ENCODE results near the gene TTC13.
"Not testable (repeated sequence)": the region's sequence is repeated elsewhere in the genome, so short reads cannot be mapped to it uniquely, and the experiment has no call there.

Gene TTC13

GRCh38 chr1:230986976-230987375, 8.3 kb upstream of the TTC13 start:
- DNase-seq (ENCODE audit: low spot score), result peak; percentile 48

DNA sequence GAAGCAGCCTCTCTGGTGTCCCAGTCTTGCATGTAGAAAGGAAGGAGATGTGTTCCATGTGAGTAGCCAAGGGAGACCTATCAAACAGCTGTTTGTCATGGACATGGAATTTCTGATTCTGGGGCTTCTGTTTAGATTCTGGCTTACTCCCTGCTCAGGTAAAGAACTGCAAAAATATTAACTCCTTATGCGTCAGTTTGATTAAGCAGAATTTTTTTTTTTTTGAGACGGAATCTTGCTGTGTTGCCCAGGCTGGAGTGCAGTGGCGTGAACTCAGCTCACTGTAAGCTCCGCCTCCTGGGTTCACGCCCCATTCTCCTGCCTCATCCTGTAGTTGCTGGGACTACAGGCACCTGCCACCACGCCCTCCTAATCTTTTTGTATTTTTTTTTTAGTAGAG, 7.0 kb upstream of the TTC13 start:
- DNase-seq (ENCODE audit: low spot score), result no peak

- DNase-seq (ENCODE audit: low spot score), result not testable (repeated sequence)
Measured at GRCh38 chr1:230984622-230985515, 6.2 kb upstream of the TTC13 start.

- DNase-seq (ENCODE audit: low spot score), result no peak
Measured at GRCh38 chr1:230983811-230984210, 5.2 kb upstream of the TTC13 start.

- DNase-seq (ENCODE audit: low spot score), result peak; percentile 64
Measured at GRCh38 chr1:230982696-230983095, 4.0 kb upstream of the TTC13 start.

DNA sequence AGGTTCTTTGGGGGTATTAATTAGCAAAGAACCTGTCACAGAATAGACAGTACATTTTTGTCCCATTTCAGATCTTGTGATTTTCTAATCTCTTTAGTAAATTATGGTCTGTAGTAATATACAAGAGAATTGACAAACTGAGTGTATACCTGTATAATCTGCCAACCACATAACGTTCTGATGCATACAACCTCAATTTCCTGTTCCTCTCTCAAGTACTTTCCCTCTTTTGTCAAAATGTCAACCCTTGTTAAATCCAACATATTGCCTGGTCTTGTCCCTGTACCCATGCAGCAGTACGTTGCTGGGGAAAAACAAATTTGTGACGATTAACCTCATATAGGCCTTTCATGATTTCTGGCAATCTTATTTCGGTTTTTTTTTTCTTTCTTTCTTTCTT, 1.3 kb upstream of the TTC13 start:
- DNase-seq (ENCODE audit: low spot score), result no peak

DNA sequence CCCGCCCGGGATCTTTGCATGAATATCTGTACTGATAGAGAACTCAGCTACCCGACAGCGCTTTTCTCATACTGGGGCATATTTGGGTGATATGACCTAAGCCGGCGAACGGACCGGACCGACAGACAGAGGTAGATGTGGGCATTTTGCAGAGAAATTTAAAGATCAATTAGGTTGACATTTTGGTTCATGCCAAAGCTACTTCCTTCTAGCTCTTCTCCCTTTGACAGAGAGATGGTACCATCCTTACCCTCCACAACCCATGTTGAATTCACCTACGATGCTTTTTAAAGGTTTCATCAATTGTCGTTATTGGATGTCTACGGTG, 692 bp upstream of the TTC13 start:
- DNase-seq (ENCODE audit: low spot score), result no peak

- peak; percentile 56 for DNase-seq (ENCODE audit: low spot score)
Measured at GRCh38 chr1:230977761-230978490, 735 bp downstream of the TTC13 start.

- DNase-seq (ENCODE audit: low spot score), result no peak
Measured at GRCh38 chr1:230976825-230977747, 1.6 kb downstream of the TTC13 start.

DNA sequence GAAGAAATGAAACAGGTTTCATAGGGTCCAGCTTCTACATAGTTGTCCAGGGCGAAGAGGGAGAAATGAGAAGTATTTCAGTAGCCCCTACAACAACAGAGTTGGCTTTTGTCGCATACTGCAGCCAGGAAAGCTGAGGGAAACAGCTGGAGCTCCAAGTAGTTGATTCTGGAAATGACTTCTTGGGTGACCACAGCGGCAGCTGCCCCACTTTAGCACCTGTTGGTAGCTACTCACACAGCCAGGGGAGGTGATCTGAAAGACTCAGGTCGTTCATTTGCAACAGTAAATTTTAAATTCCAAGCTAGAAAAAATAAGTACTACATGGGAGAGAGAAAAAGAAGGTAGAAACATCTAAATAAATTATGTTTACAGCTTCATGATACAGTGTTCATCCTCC, 2.3 kb downstream of the TTC13 start:
- DNase-seq (ENCODE audit: low spot score), result no peak

GRCh38 chr1:230975636-230976035, 3.0 kb downstream of the TTC13 start:
- DNase-seq (ENCODE audit: low spot score), result no peak

DNA sequence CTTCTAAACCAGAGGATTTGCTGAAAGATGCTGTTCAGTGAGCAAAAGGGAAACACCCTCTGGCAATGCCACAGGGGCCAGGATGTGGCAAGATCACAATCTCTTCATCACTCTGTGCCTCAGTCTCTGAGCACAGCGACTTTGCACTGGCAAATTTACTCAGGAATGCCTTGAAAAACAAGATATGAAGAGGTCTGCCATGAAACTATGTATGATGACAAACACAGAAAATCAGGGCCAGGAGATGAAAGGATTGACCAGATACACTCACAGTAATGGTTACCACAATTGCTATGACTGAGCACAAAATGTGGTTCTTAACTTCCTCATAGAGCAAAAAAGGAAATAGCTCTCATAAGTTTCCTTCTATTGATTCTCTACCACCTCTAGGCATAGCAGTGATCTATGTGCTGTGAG, 5.8 kb downstream of the TTC13 start:
- DNase-seq (ENCODE audit: low spot score), result no peak

DNA sequence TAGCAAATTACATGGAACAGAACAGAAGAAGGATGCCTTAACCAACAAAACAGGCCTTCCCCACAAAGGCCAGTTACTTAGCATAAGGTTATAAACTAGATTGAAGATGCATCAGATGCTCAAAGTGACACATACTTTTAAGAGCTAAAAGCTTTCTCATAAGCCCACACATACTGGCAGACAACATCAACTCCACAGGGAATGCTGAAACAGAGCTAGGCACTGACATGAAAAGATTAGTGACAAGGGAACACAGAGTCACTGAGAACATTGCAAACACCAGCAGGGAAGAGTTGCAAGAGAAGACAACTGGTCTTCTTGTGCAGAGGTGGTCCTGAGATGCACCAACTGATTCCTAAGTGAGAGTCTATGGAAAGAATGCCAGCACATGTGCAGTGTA, 6.9 kb downstream of the TTC13 start:
- no peak for DNase-seq (ENCODE audit: low spot score)

DNA sequence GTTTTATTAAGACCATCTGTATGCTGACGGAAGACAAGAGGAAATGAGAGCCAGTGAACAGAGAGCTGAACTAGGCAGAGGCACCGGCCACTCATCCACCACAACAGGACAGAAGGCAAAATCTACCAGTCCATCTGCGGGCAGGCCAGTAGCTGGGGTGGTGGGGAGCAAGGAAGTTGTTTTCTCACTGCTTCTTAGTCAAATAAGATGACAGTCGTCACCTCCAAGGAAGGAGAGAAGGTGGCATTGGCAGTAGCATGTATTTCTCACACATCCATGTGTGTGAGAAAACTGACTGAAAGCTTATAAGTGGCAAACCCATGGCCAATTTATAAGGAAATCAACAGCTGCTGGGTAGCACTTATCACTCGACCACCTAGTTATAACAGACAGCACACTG, 8.2 kb downstream of the TTC13 start:
- DNase-seq (ENCODE audit: low spot score), result no peak

GRCh38 chr1:230966358-230966873, 12.2 kb downstream of the TTC13 start:
- no peak for DNase-seq (ENCODE audit: low spot score)

DNA sequence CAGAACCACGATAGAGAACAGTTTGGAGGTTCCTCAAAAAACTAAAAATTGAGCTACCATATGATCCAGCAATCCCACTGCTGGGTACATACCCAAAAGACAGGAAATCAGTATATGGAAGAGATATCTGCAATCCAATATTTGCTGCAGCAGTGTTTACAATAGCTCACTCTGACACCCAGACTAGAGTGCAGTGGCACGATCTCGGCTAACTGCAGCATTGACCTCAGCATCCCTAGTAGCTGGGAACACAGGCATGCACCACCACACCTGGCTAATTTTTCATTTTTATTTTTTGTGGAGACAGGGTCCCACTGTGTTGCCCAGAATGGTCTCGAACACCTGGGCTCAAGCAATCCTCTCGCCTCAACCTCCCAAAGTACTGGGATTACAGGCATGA, 13.1 kb downstream of the TTC13 start:
- DNase-seq (ENCODE audit: low spot score), result no peak

DNA sequence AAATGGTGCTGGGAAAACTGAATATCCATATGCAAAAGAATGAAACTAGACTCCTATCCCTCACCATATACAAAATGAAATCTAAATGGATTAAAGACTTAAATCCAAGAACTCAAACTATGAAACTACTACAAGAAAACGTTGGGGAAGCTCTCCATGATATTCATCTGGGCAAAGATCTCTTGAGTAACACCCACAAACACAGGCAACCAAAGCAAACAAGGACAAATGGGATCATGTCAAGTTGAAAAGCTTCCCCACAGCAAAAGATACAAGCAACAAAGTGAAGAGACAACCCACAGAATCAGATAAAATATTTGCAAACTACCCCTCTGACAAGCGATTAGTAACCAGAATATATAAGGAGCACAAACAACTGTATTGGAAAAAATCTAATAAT, 13.8 kb downstream of the TTC13 start:
- no peak for DNase-seq (ENCODE audit: low spot score)

DNA sequence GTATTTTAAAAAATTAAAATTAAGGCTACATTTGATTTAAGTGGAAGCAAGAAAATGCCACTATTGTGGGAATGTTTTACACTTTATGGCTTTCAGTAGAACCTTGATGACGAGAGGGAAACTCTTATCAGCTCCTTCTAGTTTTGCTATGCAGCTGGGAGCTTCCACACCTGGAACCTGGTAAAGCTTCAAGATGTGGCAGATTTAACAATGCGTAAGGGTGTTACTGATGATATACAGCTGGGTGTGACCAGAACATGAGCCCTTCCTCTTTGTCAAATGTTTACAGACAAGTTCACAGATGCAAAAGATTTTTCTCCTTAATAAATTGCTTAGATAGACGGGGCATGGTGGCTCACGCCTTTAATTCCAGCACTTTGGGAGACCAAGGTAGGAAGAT, 20.3 kb downstream of the TTC13 start:
- no peak for DNase-seq (ENCODE audit: low spot score)

- no peak for DNase-seq (ENCODE audit: low spot score)
Measured at GRCh38 chr1:230957580-230957989, 21.1 kb downstream of the TTC13 start.

DNA sequence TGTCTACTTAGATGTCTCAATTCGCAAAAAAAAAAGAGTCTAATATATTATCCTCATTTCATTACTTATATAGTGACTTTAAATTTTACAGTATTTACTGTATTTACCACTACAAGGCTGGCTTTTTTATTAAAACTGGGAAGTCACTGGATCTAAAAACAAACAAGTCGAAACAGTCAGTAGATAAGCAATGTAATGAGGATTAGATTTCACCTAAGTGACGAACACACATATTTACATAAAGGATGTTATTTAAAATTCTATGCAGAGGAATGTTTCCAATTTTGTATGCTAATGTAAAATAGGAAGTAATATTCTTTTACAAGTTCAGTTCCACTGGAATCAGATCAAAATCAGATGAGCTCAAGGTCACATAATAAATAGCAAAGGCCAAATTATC, 28.3 kb downstream of the TTC13 start:
- DNase-seq (ENCODE audit: low spot score), result no peak

DNA sequence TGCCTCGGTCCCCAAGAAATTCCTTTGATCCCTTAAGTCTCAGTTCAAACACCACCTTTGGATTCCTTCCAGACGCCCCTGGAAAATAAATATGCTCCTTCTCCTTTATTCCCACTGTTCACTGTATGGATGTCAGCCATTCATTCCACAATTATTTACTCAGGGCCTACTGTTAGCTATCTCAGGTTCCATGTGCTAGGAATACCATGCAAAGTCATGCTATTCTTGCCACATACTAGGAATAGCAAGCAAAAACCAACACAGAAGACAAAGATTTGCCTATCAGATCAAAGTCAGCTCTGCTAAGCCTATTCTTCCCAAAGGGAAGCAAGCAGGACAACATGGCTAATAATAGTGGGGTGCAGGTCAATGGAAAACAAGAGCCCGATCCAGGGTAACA, 29.8 kb downstream of the TTC13 start:
- DNase-seq (ENCODE audit: low spot score), result no peak

GRCh38 chr1:230948301-230948700, 30.4 kb downstream of the TTC13 start:
- DNase-seq (ENCODE audit: low spot score), result no peak

All from GM03348 (cell line).